ENCODE measurements around the gene GRID1.

GRCh38 chr10:86220626-86221025 lies 146.0 kb downstream of the GRID1 start:
- no peak for TF ChIP-seq EZH2 (IDR thresholded peaks at IDR 0.05; ENCODE audit: low read length, unreplicated experiment)
- no peak for TF ChIP-seq CTCF (conservative IDR thresholded peaks at IDR 0.05; ENCODE audit: low read depth, low read length)

Data from PC-3 (cell line).